B cell (primary cell): Measurements from ENCODE around the gene KIRREL1. TPM values are rescaled to one million over a fixed set of nuclear protein-coding genes. Genes with fewer than 3 reads are reported as not detected.

Experiments used
- ATAC-seq: fragments of 200-7000 bp; cut with Tn5 transposase; one replicate; pipeline ENCODE4 v1.10.0; 2021; ENCODE audit warnings: low read depth, mild to moderate bottlenecking, moderate number of reproducible peaks, moderate library complexity
- CTCF ChIA-PET: fragments of 350-600 bp; sonication (Branson Sonifier 250); formaldehyde crosslinking; loops from one replicate; lab custom pipeline; 2021; ENCODE audit warnings: antibody characterized with exemption, inconsistent platforms; lab: Charles Lee
- POLR2A ChIA-PET: fragments of 350-600 bp; sonication (Branson Sonifier 250); formaldehyde crosslinking; loops from one replicate; lab custom pipeline; 2021; ENCODE audit warnings: antibody characterized with exemption; lab: Charles Lee
- DNase-seq: peaks from one replicate; pipeline ENCODE4 v3.0.0; 2013
- H2AFZ ChIP-seq: 2 replicates; pipeline ENCODE4 v1.6.1; 2012; ENCODE audit warnings: mild to moderate bottlenecking, low read depth, low read length; ENCODE audit not compliant: insufficient read depth, poor library complexity, severe bottlenecking
- H3K27ac ChIP-seq, 2 donors: 1 replicate in 1 of 2; 2 replicates in 1 of 2; pipeline ENCODE4 v1.5.1; 2012 to 2013; ENCODE audit warnings: low read length in 2 of 2, mild to moderate bottlenecking in 2 of 2, moderate library complexity in 1 of 2
- H3K27me3 ChIP-seq, 4 experiments: fragments of 200-600 bp in 1 of 4; sonication (generic) in 1 of 4; replicated peaks in 1 of 4; 1 replicate in 2 of 4; 2 replicates in 2 of 4; pipeline versions ENCODE4 v1.6.1 to v1.7.0; 2013 to 2016; ENCODE audit warnings: low read length in 3 of 4, mild to moderate bottlenecking in 2 of 4, mixed read lengths in 1 of 4, moderate library complexity in 1 of 4; ENCODE audit not compliant: insufficient read depth in 4 of 4, control insufficient read depth in 3 of 4; ENCODE audit errors: control extremely low read depth in 1 of 4
- H3K36me3 ChIP-seq, 2 experiments: replicated peaks in 1 of 2; 1 replicate in 1 of 2; 2 replicates in 1 of 2; pipeline versions ENCODE4 v1.6.1 to v1.7.1; 2013; ENCODE audit warnings: low read length in 1 of 2; ENCODE audit not compliant: insufficient read depth in 2 of 2, control insufficient read depth in 1 of 2; ENCODE audit errors: control extremely low read depth in 1 of 2, extremely low read depth in 1 of 2
- H3K4me1 ChIP-seq, 2 donors: fragments of 200-600 bp in 1 of 2; sonication (generic) in 1 of 2; 1 replicate in 1 of 2; 2 replicates in 1 of 2; pipeline versions ENCODE4 v1.5.1 to v1.6.1; 2013 to 2017; ENCODE audit warnings: low read length in 2 of 2; ENCODE audit not compliant: control insufficient read depth in 2 of 2, insufficient read depth in 2 of 2
- H3K4me2 ChIP-seq: replicated peaks from 2 replicates; pipeline ENCODE3; 2012; ENCODE audit warnings: mild to moderate bottlenecking, low read depth, low read length; ENCODE audit not compliant: poor library complexity, severe bottlenecking
- H3K4me3 ChIP-seq, 5 experiments: fragments of 200-600 bp in 1 of 5; sonication (generic) in 1 of 5; 1 replicate in 3 of 5; 2 replicates in 2 of 5; pipeline versions ENCODE4 v1.5.1 to v1.7.0; 2011 to 2016; ENCODE audit warnings: low read length in 4 of 5, mild to moderate bottlenecking in 4 of 5, low read depth in 2 of 5, control low read depth in 1 of 5, moderate library complexity in 1 of 5; ENCODE audit not compliant: insufficient read depth in 1 of 5; ENCODE audit errors: control extremely low read depth in 1 of 5, extremely low read depth in 1 of 5
- H3K79me2 ChIP-seq: fragments of 200-600 bp; sonication (generic); one replicate; pipeline ENCODE4 v1.6.0; 2016; ENCODE audit warnings: low read length; ENCODE audit not compliant: control insufficient read depth, insufficient read depth
- H3K9ac ChIP-seq: fragments of 200-600 bp; sonication (generic); 2 replicates; pipeline ENCODE4 v1.6.1; 2017; ENCODE audit warnings: mild to moderate bottlenecking, low read length, moderate library complexity
- H3K9me3 ChIP-seq, 3 donors: one replicate each; pipeline versions ENCODE4 v1.6.1 to v1.7.1; 2013; ENCODE audit warnings: low read length in 2 of 3; ENCODE audit not compliant: control insufficient read depth in 2 of 3, insufficient read depth in 1 of 3; ENCODE audit errors: control extremely low read depth in 1 of 3
- H4K20me1 ChIP-seq: 2 replicates; pipeline ENCODE4 v1.6.0; 2012; ENCODE audit warnings: mild to moderate bottlenecking, low read length; ENCODE audit not compliant: insufficient read depth, control insufficient read depth, poor library complexity, severe bottlenecking
- H3K27ac Mint-ChIP-seq: one replicate; pipeline ENCODE4 v1.8.0; 2021; ENCODE audit warnings: mixed read lengths
- H3K27me3 Mint-ChIP-seq: one replicate; pipeline ENCODE4 v1.8.0; 2021; ENCODE audit warnings: mixed read lengths
- H3K4me1 Mint-ChIP-seq: one replicate; pipeline ENCODE4 v1.8.0; 2021; ENCODE audit warnings: mixed read lengths
- H3K4me3 Mint-ChIP-seq: one replicate; pipeline ENCODE4 v1.8.0; 2021; ENCODE audit warnings: mixed read lengths
- H3K9me3 Mint-ChIP-seq: one replicate; pipeline ENCODE4 v1.8.0; 2022; ENCODE audit warnings: mixed read lengths; ENCODE audit not compliant: insufficient read depth
- EZH2 ChIP-seq: IDR thresholded peaks from 2 replicates; pipeline ENCODE4 v1.6.1; 2012; ENCODE audit warnings: borderline replicate concordance, low read depth, mild to moderate bottlenecking, moderate library complexity, low read length; ENCODE audit not compliant: insufficient read depth, poor library complexity, severe bottlenecking
- WGBS: methylation state at CpG from one replicate; pipeline ENCODE4 v1.1.5; 2013; ENCODE audit warnings: missing lambda C conversion rate; ENCODE audit not compliant: insufficient coverage; 5-methylcytosine and 5-hydroxymethylcytosine counted together
- intact Hi-C: fragments of 100-400 bp; cut with micrococcal nuclease; formaldehyde crosslinking; loops from one replicate; pipeline ENCODE4 v1.10.0; 2022
- polyA plus RNA-seq: library from polyadenylated mRNA; depleted of rRNA; stranded (reverse); fragments of >200 nt; gene quantifications from 2 replicates; pipeline ENCODE4 v1.2.3, GENCODE V29; 2012
- total RNA-seq, 2 donors: library from RNA; stranded (reverse); fragments of 120-200 nt in 1 of 2; gene quantifications; 1 replicate in 1 of 2; 2 replicates in 1 of 2; pipeline versions ENCODE4 v1.2.3 to v1.2.4, GENCODE V29; 2013 to 2022
- TF ChIP-seq, protein P1 (sequence below): fragments of 200-600 bp; IDR thresholded peaks from one replicate; pipeline ENCODE4 v1.8.0; 2022; ENCODE audit warnings: antibody characterized with exemption, mild to moderate bottlenecking

Gene KIRREL1
- total and polyA plus RNA-seq, 2 donors (not counting 1 experiment from before 2014, with no cell fraction given), result not detected

- H3K9ac ChIP-seq, result no peak overlapping the region
- Mint-ChIP-seq H3K4me3 (no peak overlapping the region), H3K27ac (no peak overlapping the region), H3K9me3 (no peaks in the 10 kb centered on the region), H3K27me3 (peaks cover 12% of the 10 kb centered on the region), H3K4me1 (peaks cover 23% of the 10 kb centered on the region)
- 98% methylated on average over 4 of the region's 5 CpGs for WGBS
- no peak overlapping the region for H3K4me2 ChIP-seq
- peaks cover 21 to 22% of the 10 kb centered on the region in 2 donors for H3K4me1 ChIP-seq
- H3K27me3 ChIP-seq, result peaks cover 0 to 8% (median 0%) of the 10 kb centered on the region in 4 experiments
- H3K4me3 ChIP-seq, result no peak overlapping the region
- H3K9me3 ChIP-seq, result no peaks in the 10 kb centered on the region
- H2AFZ ChIP-seq, result no peak overlapping the region
- ChIA-PET CTCF (interaction anchor here (1.2 to 5.7 kb wide), 10 partner anchors 9 to 581 kb away, joined by 3 to 49 read pairs (median 4); no protein-coding TSS in a partner anchor), POLR2A (no interaction called here)
- no peak for ATAC-seq
- H4K20me1 ChIP-seq, result no peaks in the 10 kb centered on the region
- no peak overlapping the region for H3K27ac ChIP-seq
- H3K36me3 ChIP-seq, result no peaks in the 10 kb centered on the region
- no peak for DNase-seq
- peaks cover 2% of the 10 kb centered on the region for H3K79me2 ChIP-seq
- no peak for TF ChIP-seq EZH2
- TF ChIP-seq, protein P1, sequence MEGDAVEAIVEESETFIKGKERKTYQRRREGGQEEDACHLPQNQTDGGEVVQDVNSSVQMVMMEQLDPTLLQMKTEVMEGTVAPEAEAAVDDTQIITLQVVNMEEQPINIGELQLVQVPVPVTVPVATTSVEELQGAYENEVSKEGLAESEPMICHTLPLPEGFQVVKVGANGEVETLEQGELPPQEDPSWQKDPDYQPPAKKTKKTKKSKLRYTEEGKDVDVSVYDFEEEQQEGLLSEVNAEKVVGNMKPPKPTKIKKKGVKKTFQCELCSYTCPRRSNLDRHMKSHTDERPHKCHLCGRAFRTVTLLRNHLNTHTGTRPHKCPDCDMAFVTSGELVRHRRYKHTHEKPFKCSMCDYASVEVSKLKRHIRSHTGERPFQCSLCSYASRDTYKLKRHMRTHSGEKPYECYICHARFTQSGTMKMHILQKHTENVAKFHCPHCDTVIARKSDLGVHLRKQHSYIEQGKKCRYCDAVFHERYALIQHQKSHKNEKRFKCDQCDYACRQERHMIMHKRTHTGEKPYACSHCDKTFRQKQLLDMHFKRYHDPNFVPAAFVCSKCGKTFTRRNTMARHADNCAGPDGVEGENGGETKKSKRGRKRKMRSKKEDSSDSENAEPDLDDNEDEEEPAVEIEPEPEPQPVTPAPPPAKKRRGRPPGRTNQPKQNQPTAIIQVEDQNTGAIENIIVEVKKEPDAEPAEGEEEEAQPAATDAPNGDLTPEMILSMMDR, result no peak
- intact Hi-C loops, result no loop called here
These were observed 42.2 kb upstream of the KIRREL1 start for GRCh38 chr1:157951230-157951629.

- H3K4me1 Mint-ChIP-seq, result peaks cover 34% of the 10 kb centered on the region
- no peak overlapping the region for H3K27ac Mint-ChIP-seq
- Histone ChIP-seq H3K4me2 (no peak overlapping the region), H3K4me3 (no peak overlapping the region), H3K9ac (no peak overlapping the region), H3K9me3 (no peaks in the 10 kb centered on the region), H2AFZ (no peak overlapping the region), H3K27ac (no peak overlapping the region), H3K79me2 (peaks cover 2% of the 10 kb centered on the region), H3K27me3 (peaks cover 0 to 8% (median 0%) of the 10 kb centered on the region in 4 experiments), H4K20me1 (no peaks in the 10 kb centered on the region), H3K4me1 (peaks cover 31 to 33% of the 10 kb centered on the region in 2 donors), H3K36me3 (no peaks in the 10 kb centered on the region)
- 100% methylated on average over 1 of the region's 3 CpGs for WGBS
- H3K4me3 Mint-ChIP-seq, result no peak overlapping the region
- TF ChIP-seq, protein P1, result no peak
- no peak for TF ChIP-seq EZH2
- H3K9me3 Mint-ChIP-seq, result no peaks in the 10 kb centered on the region
- intact Hi-C loops, result no loop called here
- no peak for DNase-seq
- POLR2A ChIA-PET, result no interaction called here
- H3K27me3 Mint-ChIP-seq, result peaks cover 12% of the 10 kb centered on the region
- no peak for ATAC-seq
- CTCF ChIA-PET, result interaction anchor here (1.4 kb wide), 1 partner anchor 75 kb away, joined by 3 read pairs; no protein-coding TSS in a partner anchor
These were observed 40.8 kb upstream of the KIRREL1 start for GRCh38 chr1:157952601-157953000.
